A673 (cell line): ENCODE measurements around the gene CASKIN1.

Source experiments
- CTCF ChIP-seq: fragments of 300-800, 200-600 bp; sonication (generic); conservative IDR thresholded peaks from 2 replicates; pipeline ENCODE4 v1.5.1; 2017; ENCODE audit warnings: low read depth, mild to moderate bottlenecking, antibody characterized with exemption, low read length, moderate library complexity, mixed read lengths
- EZH2 ChIP-seq: fragments of 200-600 bp; sonication (generic); IDR thresholded peaks from 2 replicates; pipeline ENCODE4 v1.6.1; 2017; ENCODE audit warnings: borderline replicate concordance, low read depth, mild to moderate bottlenecking, mixed read lengths, antibody characterized with exemption, low read length; ENCODE audit not compliant: poor library complexity, severe bottlenecking

GRCh38 chr16:2223942-2224486, 27.6 kb upstream of the CASKIN1 start:
- peak; percentile 13; the same call in 1 of the 2 replicates for TF ChIP-seq CTCF
- TF ChIP-seq EZH2: no peak
